ENCODE results near the gene UGDH.
"Not testable (repeated sequence)": the region's sequence is repeated elsewhere in the genome, so short reads cannot be mapped to it uniquely, and the experiment has no call there.

The UGDH gene

DNA sequence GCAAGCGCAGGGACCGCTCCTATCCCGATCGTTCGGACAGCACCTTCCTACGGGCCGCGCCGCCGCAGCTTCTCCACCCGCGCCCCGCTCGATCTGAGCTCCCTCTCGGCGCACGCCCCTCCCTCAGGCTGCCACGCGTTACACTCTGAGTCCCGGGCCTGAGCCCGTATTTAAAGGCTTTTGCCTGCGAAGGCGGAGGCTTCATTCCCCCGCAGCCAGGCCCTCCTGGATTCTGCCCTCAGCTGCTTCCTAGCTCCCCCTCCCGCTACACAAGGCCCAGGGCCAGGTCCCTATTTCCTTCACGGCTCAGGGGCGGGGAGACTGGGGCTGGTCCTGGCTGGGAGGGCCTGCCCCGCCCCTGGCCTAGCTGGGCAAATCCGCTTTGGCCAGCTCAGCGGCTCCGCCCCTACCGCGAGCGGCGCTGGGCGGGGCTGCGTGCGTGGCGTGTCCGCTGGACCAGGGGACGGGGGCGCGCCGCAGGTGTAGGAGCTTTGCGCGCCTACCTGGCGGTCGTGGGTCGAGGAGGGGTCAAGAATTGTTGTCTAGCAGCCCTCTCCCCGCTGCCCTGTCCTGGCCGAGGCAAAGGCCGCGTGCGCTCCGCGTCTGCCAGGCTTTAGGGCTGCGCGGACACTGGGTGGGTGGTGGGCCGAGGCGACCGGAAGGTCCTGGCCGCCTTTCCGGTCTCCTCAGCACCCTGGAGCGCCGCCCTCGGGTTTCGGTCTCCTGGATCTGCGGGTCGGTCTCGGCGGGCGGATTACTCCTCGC lies at the start of gene UGDH:
Gene UGDH (minus strand): TSS at position 144 of the 765 bp plus-strand sequence. CDS start 5,927 bp downstream, outside the sequence.
- peak; percentile 76 for DNase-seq

DNA sequence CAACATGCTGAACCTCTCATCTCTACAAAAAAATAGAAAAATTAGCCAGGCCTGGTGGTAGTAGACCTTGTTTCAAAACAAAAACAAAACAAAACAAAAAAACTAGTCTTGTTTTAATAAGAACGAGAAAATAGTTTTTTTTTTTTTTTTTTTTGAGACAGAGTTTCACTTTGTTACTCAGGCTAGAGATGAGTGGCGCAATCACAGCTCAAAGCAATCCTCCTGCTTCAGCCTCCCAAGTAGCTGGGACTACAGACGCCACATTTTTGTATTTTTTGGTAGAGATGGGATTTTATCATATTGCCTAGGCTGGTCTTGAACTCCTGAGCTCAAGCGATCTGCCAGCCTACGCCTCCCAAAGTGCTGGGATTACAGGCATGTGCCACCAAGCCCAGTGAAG lies 47.7 kb upstream of the UGDH start:
- DNase-seq, result no peak

DNA sequence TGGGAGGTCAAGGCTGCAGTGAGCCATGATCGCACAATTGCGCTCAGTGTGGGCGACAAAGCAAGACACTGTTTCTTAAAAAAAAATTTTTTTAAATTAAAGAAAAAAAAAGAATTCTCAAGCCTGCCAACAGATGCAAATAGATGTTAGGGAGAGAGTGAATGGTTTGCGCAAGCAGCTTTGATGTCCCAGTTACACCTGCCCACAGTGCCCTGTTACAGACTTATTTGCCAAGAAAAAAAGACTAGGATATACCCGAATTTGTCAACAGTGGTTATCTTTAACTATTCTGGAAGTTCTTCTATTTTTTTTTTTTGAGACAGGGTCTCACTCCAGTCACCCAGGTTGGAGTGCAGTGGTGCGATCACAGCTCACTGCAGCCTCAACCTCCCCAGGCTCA lies 44.3 kb upstream of the UGDH start:
- no peak for DNase-seq

DNA sequence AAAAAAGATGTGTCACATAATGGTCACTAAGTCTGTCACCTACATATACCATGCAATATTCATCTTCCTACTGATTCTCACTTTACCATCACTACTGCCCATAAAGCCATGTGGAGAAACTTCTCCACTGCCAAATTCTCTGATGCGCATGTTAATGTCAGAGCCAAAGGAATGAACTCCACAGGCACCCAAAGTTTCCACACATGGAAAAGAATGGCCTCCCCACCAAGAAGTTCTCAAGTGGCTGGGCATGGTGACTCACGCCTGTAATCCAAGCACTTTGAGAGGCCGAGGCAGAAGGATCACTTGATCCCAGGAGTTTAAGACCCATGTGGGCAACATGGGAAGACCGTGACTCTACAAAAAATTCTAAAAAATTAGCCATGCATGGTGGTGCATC lies 43.8 kb upstream of the UGDH start:
- DNase-seq, result no peak

DNA sequence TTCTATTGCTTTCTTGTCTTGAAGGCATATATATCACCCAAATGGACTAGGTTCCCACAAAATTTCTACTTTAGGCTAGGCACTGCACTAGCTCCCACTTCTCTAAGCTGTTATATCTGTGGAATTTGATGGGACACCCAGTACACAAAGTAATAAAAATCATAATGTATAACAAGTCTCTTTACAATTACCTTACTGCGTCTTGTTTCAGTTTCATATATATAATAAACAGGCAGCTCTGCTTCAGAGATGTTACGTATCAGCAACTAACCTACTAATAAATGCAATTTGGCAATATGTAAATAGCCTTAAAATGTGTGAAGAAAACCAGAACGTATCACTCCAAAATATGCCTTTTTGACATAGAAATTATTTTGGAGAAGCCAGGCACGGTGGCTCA lies 42.0 kb upstream of the UGDH start:
- DNase-seq, result no peak

DNA sequence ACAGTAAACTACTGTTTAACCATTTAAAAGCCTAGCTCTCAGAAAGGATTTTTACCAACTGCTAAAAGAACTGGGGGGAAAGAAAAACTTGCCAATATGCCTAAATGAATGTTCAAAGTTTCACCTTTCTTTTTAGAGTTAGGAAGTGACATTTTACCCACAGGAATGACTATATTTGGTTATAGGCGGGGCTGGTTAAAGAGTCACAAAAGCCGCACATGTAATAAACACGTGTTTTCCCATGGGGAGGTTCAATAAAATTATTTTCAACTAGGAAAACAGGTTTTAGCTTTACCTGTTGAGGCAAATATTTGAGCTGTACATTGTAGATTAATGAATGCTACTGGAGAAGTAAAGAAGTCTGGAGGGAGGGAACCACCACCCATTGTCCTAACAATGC lies 41.6 kb upstream of the UGDH start:
- no peak for DNase-seq

DNA sequence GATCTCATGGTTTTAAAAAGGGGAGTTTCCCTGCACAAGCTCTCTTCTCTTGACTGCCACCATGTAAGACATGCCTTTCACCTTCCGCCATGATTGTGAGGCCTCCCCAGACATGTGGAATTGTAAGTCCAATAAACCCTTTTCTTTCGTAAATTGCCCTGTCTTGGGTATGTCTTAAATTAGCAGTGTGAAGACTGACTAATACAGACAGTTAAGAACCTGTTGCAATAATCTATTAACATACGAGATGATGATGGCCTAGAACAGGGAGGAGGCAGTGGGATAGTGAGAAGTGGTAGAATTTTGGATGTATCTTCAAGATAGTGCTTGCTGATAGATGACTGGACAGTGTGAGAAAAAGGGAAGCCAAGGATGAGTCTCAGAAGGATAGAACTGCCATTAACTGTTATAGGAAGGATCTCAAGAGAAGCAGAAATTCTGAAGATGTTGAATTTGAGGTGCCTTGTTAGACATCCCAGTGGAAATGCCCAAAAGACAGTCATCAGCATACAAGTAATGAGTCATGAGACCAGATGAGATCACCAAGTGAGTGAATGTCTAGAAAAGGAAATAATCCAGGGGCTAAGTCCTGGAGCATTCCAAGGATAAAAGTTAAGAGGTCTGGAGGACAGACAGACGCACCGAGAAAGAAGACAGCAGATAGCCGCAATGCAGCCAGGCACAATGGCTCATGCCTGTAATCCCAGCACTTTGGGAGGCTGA lies 38.8 kb upstream of the UGDH start:
- DNase-seq, result no peak

DNA sequence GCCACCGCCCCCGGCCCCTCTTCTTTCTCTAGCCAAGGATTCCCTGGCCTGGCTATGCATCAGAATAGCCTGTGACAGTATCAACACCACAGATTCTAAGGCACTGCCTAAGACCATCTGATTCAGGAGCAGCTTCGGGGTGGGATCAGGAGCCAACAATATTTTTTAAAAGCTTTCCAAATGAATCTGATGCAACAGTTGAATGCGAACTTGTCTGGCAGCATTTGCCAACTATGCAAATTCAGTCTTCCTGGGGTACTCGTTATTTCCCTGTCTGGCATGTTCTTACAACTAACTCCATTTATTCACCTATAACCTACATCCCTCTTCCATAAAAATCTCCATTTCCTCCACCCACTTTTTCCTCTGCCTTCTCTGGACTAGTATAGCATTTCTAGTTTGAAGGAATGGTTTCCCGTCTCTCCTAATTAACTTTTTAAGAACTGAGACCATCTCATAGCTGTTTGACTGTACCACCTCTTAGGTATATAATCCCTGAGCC lies 36.2 kb upstream of the UGDH start:
- DNase-seq, result no peak

DNA sequence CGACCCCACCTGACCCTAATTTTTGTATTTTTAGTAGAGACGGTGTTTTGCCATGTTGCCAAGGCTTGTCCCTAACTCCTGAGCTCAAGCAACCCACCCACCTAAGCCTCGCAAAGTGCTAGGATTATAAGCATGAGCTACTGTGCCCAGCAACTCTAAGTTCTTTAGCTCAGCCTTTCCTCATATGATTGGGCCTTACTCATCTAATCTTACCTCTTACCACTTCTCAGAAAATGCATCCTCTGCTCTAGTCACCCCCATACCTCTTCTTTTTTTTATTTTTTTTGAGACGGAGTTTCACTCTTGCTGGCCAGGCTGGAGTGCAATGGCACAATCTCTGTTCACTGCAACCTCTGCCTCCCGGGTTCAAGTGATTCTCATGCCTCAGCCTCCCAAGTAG lies 35.6 kb upstream of the UGDH start:
- no peak for DNase-seq

DNA sequence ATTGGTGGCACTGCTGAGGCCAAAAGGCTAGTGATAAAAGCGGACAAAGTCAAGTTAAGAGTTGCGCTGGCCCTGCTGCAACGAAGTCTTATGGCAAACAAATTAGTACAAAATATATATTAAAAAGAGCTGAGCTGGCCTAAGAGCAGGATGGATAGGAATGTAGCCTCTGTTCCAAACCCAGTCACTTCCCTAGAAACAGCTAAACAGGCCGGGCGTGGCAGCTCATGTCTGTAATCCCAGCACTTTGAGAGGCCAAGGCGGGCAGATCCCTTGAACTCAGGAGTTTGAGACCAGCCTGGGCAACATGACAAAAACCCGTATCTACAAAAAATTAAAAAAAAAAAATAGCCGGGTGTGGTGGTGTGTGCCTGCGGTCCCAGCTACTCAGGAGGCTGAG lies 32.4 kb upstream of the UGDH start:
- no peak for DNase-seq

DNA sequence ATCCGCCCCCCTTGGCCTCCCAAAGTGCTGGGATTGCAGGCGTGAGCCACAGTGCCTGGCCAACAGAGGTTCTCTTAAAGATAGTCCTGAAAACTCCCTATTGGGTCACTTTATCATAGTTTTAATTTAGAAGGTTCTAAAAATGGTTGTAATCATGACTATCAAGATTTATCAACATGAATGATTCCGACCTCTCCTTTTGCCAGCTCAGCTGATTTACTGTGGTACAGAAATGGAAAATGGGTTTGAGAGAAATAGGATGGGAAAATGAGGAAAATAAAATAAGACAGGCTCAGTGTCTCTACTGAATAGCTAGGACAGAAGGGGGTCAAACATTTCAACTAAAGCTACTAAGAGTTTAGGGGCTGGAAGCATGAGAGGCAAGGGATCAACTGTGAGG lies 28.2 kb upstream of the UGDH start:
- no peak for DNase-seq

DNA sequence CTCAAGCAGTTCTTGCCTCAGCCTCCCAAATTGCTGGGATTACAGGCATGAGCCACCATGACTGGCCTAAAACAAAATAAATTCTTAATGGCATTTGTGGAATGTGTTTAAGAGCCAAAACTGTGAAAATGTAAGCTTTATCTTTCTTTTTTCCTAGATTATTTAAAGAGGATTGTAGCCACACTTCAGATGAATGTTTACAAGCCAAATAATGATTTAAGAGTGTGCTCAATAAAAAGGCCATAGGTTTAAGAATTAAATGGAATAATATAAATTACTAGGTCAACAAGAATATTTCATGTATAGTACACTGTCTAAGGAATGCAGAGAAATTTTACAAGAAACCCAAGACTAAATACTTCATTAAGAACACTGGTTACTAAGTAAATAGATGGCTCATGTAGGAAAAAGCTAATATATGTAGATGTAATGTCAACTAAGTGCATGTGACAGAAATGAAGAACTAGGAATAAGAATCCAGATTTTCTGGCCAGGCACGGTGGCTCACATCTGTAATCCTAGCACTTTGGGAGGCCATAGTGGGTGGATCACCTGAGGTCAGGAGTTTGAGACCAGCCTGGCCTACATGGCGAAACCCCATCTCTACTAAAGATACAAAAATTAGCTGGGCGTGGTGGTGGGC lies 21.3 kb upstream of the UGDH start:
- DNase-seq, result no peak

DNA sequence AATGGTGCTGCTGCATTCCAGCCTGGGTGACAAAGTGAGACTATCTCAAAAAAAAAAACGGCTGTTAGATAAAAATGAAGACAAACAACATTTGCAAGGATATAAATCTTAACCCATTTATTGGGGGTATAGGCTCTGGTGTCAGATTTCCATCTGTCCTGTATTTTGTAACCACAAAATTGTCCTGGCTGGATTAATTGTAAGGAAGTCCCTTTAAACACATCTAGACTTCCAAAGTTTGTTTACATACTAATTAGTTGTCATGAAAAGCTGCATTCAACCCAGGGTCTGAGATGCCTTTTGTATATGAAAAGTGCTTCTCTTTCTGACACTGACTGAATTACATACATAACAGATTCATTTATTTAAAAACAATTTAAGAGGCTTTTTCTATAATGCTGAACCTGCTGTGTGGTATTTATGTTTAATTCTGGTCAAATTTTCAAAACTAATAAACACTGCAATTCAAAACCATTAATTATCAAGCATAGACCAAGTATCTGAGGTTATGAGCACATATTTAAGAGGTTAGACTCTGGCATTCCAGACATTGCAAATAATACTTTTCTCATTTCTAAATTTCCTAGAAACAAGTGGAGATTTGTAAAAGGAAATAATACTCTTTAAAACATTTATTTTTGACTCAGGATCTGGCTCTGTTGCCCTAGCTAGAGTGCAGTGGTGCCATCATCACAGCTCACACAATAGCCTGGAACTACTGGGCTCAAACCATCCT lies 17.5 kb upstream of the UGDH start:
- DNase-seq, result no peak

DNA sequence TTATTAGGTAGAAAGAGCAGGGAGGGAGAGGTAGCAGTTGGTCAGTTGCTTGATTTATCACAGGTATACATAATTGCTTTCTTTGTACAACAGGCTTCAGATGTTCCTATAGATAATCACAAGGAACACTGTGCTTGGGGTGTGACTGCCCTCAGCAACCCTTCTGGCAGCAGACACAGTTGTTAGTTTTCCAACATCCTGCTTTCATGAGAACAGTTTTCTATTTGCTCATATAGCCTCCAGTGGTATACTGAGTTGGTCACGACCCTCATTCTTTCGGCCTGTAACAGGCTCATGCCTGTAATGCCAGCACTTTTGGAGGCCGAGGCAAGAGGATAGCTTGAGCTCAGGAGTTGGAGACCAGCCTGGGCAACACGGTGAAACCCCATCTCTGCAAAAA lies 16.8 kb upstream of the UGDH start:
- DNase-seq, result not testable (repeated sequence)

DNA sequence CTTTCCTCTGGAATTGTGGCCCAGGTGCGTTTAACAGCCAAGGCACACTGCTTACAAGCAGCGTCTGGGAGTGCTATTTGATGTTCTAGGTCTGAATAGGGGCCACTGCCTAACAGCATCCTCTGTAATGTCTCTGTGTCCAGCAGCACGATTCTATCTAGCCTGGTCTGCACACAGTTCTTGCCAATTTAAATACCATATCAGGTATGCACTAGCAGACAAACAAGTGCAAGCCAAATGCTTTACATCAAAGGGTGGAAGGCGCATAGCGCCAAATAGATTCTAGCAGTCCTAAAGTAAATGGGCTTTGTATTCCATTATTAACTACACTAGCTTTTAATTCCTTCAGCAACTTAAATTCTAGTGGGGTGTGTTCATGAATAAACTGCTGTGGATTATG lies 15.8 kb upstream of the UGDH start:
- no peak for DNase-seq

DNA sequence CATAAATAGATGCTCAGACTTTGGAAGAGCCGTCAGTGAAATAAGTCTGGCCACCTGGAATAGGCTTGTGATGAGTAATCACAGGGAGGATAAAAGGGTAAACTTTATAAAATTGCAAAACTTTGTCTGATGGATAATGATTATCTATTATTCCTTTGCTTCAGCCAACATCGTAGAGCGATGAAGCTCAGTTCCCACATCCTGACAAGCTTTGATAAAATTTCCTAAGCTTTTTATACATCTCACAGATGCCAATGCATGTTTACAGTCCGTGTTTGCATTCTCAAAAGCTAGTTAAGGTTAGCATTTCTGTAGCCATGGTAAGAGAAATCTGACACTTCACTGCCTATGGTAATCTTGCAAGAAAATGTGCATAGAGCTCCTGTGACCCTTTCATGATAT lies 15.4 kb upstream of the UGDH start:
- DNase-seq, result no peak

DNA sequence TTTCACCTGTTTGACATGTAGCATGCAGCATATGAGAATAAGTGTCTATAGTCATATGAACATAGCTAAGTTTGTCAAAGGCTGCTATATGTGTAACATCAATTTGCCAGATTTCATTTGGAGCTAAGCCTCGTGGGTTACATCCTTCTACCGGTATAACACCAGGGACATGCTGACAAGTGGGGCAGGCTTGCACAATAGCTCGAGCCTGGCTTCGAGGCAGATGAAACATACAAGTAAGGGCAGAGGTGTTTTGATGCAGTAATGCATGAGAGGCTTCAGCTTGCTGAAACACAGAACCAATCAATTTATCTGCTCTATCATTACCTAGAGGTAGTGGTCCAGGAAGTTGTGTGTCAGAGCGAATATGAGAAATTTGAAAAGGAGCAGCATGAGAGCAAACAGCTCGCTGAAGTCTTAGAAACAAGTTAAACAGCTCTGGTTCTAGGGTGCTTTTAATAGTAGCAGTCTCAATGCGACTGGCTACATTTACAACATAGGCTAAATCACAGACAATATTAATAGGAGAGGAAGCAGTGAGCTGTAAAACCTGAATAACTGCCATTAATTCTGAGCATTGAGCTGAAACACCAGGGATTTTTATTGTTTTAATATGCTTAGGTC lies 14.9 kb upstream of the UGDH start:
- no peak for DNase-seq

DNA sequence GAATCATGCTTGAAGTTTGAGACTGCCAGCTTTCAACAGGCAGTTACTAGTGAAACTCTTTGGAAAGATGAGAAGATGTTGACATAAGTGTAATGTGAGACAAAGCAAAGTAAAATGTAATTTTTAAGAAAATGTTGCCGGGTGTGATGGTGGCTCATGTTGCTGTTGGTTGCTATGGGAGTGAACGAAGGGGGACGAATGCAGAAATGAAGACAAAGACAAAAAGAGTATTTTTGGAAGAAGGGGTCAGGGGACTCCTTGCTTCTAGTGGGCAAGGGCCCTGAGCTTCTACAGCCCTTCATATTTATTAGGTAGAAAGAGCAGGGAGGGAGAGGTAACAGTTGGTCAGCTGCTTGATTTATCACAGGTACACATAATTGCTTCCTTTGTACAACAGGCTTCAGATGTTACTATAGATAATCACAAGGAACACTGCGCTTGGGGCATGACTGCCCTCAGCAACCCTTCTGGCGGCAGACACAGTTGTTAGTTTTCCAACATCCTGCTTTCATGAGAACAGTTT lies 11.9 kb upstream of the UGDH start:
- DNase-seq, result no peak

DNA sequence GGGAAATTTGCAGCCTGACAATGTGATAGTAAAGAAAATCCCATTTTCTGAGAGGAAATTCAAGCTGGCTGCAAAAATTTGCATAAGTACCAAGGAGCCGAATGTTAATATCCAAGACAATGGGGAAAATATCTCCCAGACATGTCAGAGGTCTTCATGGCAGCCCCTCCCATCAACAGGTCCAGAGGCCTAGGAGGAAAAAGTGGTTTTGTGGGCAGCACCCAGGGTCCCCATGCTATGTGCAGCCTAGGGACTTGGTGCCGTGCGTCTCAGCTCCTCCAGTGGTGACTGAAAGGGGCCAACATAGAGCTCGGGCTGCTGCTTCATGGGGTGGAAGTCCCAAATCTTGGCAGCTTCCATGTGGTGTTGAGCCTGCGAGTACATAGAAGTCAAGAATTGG lies 6.3 kb upstream of the UGDH start:
- DNase-seq, result no peak

DNA sequence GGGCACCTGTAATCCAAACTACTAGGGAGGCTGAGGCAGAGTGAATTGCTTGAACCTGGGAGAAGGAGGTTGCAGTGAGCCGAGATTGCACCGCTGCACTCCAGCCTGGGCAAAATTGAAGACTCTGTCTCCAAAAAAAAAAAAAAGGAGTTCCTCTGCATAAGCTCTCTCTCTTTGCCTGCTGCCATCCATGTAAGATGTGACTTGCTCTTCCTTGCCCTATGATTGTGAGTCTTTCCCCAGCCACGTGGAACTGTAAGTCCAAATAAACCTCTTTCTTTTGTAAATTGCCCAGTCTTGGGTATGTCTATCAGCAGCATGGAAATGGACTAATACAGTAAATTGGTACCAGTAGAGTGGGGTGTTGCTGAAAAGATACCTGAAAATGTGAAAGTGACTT lies 5.0 kb upstream of the UGDH start:
- not testable (repeated sequence) for DNase-seq

DNA sequence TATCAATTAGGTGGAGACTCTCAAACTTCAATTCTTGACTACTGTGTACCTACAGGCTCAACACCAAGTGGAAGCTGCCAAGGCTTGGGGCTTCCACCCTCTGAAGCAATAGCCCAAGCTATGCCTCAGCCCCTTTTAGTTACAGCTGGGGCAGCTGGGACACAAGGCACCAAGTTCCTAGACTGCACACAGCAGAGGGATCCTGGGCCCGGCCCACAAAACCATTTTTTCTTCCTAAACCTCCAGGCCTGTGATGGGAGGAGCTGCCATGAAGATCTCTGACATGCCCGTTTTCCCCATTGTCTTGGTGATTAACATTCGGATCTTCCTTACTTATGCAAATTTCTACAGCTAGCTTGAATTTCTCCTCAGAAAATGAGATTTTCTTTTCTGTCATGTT lies 3.4 kb upstream of the UGDH start:
- DNase-seq, result no peak

DNA sequence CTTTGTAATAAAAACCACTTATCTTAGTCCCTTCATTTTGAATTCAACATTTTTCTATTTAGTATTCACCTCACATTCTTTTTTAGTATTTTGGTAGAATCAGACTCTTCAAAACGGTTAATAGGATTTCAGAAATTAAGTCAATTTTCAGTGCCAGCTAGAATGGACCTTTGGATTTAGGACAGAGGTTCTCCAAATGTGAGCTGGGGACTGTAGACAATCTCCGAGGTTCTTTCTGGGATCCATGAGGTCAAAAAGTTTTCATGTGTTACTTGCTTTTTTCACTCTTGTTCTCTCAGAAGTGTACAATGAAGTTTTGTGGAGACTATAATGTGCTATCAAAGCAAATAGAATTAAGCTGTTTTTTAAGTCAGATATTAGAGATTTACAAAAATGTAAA lies 2.3 kb upstream of the UGDH start:
- no peak for DNase-seq

DNA sequence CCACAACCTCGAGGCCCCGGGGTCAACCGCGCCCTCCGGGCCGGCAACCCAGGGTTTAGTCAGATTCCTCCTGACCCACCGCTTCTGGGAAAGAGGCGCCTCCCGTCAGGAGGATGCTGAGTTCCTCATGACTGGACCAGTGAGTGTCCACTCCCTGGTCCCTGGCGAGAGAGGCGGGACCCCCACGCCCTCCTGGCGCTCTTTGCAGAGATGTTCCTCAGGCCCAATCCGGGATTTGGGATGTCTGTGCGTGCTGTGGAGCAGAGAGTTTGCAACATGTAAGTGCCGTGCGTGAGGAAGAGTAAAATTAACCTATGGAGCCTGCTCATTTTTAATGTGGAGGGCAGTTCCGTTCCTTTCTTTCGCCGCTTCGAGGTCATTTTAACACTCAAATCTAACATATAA lies 824 bp upstream of the UGDH start:
- DNase-seq, result no peak

All from NCI-H524 treated with DMSO at 0.1 percent for 48 hours (cell line).